Hepatocyte (in vitro differentiated cells): Measurements from ENCODE around the gene HOXD13. TPM values are rescaled to one million over a fixed set of nuclear protein-coding genes. Genes with fewer than 3 reads are reported as not detected.

Experiments used
- DNase-seq: peaks from one replicate; pipeline ENCODE4 v3.0.0-alpha.2; 2016; ENCODE audit warnings: low spot score
- H2AFZ ChIP-seq: fragments of 200-600 bp; sonication (generic); 2 replicates; pipeline ENCODE4 v1.6.0; 2016; ENCODE audit warnings: antibody characterized with exemption, mild to moderate bottlenecking
- H3K27ac ChIP-seq: fragments of 200-600 bp; sonication (generic); 2 replicates; pipeline ENCODE4 v1.5.1; 2016; ENCODE audit warnings: mild to moderate bottlenecking
- H3K27me3 ChIP-seq: fragments of 200-600 bp; sonication (generic); 2 replicates; pipeline ENCODE4 v1.6.1; 2016
- H3K36me3 ChIP-seq: fragments of 200-600 bp; sonication (generic); replicated peaks from 2 replicates; pipeline ENCODE4 v1.5.1; 2016; ENCODE audit warnings: low read depth; ENCODE audit not compliant: insufficient read depth
- H3K4me1 ChIP-seq: fragments of 200-600 bp; sonication (generic); 2 replicates; pipeline ENCODE4 v1.5.1; 2016; ENCODE audit warnings: mild to moderate bottlenecking, moderate library complexity; ENCODE audit not compliant: insufficient read depth
- H3K4me2 ChIP-seq: fragments of 200-600 bp; sonication (generic); 2 replicates; pipeline ENCODE4 v1.6.0; 2016
- H3K4me3 ChIP-seq: fragments of 200-600 bp; sonication (generic); 2 replicates; pipeline ENCODE4 v1.5.1; 2016; ENCODE audit warnings: mild to moderate bottlenecking
- H3K79me2 ChIP-seq: fragments of 200-600 bp; sonication (generic); 2 replicates; pipeline ENCODE4 v1.6.0; 2017; ENCODE audit warnings: mild to moderate bottlenecking
- H3K9me2 ChIP-seq: fragments of 200-600 bp; sonication (generic); replicated peaks from 2 replicates; pipeline ENCODE4 v1.6.0; 2017; ENCODE audit warnings: mild to moderate bottlenecking; ENCODE audit not compliant: insufficient read depth
- H3K9me3 ChIP-seq: fragments of 200-600 bp; sonication (generic); 2 replicates; pipeline ENCODE4 v1.5.1; 2016; ENCODE audit warnings: low read depth, mild to moderate bottlenecking
- H4K20me1 ChIP-seq: fragments of 200-600 bp; sonication (generic); 2 replicates; pipeline ENCODE4 v1.6.0; 2016; ENCODE audit warnings: mild to moderate bottlenecking; ENCODE audit not compliant: insufficient read depth, poor library complexity, severe bottlenecking
- EZH2 ChIP-seq: fragments of 200-600 bp; sonication (generic); IDR thresholded peaks from 2 replicates; pipeline ENCODE4 v1.6.1; 2016; ENCODE audit warnings: antibody characterized with exemption, mild to moderate bottlenecking, borderline replicate concordance
- EZH2phosphoT487 ChIP-seq: fragments of 200-600 bp; sonication (generic); IDR thresholded peaks from one replicate; pipeline ENCODE4 v1.6.1; 2018; ENCODE audit warnings: antibody characterized with exemption, mild to moderate bottlenecking, low read depth, moderate library complexity; ENCODE audit not compliant: unreplicated experiment, severe bottlenecking
- WGBS: methylation state at CpG from one replicate; pipeline ENCODE4 v1.1.6; 2016; ENCODE audit warnings: low lambda C conversion rate; ENCODE audit errors: missing lambda C conversion rate; 5-methylcytosine and 5-hydroxymethylcytosine counted together
- polyA plus RNA-seq: library from polyadenylated mRNA; unstranded; fragments of >200 nt; fragmentation: Nextera tagmentation; extraction: Ambion mirVana; gene quantifications from 2 replicates; pipeline ENCODE4 v1.2.1, GENCODE V29; 2016
- total RNA-seq: library from RNA; depleted of rRNA; stranded (reverse); fragments of >200 nt; gene quantifications from 2 replicates; pipeline ENCODE4 v1.2.3, GENCODE V29; 2014
- TF ChIP-seq, protein P1 (sequence below): fragments of 200-600 bp; sonication (generic); IDR thresholded peaks from 2 replicates; pipeline ENCODE4 v1.5.1; 2016; ENCODE audit warnings: antibody characterized with exemption, mild to moderate bottlenecking; ENCODE audit not compliant: poor library complexity

Gene HOXD13
- total and polyA plus RNA-seq, 2 experiments from 2014 or later = 24.7 to 37.2 TPM

DNA sequence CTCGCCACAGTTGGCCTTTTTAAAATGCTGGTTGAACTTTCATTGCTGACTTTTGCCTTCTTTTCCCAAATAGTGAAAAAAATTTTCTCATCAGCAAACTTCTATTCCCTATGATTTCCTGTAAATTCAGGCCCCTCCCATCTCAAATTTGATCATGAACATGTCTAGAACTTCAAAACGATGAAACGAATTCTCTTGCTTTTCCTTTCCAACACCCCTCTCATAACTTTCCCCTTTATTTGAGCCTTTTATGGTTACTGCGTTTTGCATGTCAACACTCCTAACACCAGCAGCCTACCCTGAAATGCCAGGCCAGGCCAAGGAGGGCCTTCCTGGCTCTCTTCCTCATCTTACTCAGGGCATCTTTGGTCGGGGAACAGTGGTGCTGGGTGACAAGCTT, 1.7 kb upstream of the HOXD13 start:
- Histone ChIP-seq H3K4me2 (peak overlapping the region; percentile 91), H3K36me3 (no peaks in the 10 kb centered on the region), H3K27ac (peak overlapping the region; percentile 88), H2AFZ (no peak overlapping the region), H4K20me1 (peaks cover 14% of the 10 kb centered on the region), H3K79me2 (peaks cover 63% of the 10 kb centered on the region), H3K4me3 (no peak overlapping the region), H3K9me2 (no peaks in the 10 kb centered on the region), H3K9me3 (no peaks in the 10 kb centered on the region), H3K4me1 (peaks cover 9% of the 10 kb centered on the region), H3K27me3 (peaks cover 95% of the 10 kb centered on the region)
- no peak for TF ChIP-seq EZH2
- TF ChIP-seq EZH2phosphoT487 = no peak
- TF ChIP-seq, protein P1, sequence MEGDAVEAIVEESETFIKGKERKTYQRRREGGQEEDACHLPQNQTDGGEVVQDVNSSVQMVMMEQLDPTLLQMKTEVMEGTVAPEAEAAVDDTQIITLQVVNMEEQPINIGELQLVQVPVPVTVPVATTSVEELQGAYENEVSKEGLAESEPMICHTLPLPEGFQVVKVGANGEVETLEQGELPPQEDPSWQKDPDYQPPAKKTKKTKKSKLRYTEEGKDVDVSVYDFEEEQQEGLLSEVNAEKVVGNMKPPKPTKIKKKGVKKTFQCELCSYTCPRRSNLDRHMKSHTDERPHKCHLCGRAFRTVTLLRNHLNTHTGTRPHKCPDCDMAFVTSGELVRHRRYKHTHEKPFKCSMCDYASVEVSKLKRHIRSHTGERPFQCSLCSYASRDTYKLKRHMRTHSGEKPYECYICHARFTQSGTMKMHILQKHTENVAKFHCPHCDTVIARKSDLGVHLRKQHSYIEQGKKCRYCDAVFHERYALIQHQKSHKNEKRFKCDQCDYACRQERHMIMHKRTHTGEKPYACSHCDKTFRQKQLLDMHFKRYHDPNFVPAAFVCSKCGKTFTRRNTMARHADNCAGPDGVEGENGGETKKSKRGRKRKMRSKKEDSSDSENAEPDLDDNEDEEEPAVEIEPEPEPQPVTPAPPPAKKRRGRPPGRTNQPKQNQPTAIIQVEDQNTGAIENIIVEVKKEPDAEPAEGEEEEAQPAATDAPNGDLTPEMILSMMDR = no peak
- 33% methylated on average over 5 of the region's 5 CpGs for WGBS
- no peak for DNase-seq

DNA sequence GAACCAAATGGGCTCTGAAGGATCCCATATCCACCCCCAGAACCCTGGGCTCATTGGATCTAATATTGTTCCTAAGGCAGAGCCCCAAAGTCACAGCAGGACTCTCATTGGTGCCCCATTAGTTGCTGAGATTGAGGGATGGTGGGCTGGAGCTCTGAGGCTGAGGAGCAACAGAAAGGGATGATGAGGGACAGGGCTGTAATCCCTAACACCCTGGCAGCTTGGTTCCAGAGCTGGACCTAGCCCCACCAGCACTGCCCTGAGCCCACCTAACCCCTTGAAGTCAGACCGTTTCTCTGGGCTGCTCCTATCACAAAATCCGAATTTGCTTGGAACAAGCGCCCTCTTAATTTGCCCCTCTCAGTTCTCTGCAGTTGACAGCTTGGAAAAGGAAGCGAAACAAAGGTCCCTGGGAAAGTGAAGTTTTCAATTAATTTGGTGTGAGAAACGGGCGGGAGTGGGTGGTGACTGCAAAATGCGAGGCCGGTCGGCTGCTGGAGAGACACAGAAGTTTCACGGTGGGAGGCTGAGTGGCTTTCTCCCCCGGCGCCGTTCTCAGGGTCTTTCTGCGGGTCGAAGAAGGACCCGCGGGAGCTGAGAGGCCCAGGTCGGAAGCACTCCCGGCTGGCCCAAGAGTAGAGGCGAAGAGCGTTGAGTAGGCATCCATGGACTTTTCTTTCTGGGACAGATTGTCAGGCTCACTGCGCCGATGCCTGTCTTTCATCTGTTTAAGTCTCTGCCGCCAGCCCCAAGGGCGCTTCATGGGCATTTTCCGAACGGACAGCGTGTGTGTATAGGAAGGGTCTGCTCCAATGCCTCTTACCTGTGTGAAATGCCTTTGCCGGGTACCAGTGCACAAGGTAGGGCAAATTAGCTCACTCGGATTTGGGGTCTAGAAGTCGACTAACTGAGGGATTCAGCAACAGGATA, 927 bp upstream of the HOXD13 start:
- peaks cover 14% of the 10 kb centered on the region for H4K20me1 ChIP-seq
- peak overlapping the region; percentile 21 for H3K4me3 ChIP-seq
- no peak overlapping the region for H2AFZ ChIP-seq
- H3K9me3 ChIP-seq = no peaks in the 10 kb centered on the region
- WGBS = 8% methylated on average over 31 of the region's 31 CpGs
- DNase-seq = no peak
- H3K27ac ChIP-seq = peak overlapping the region; percentile 88
- TF ChIP-seq, protein P1 = no peak
- TF ChIP-seq EZH2 = peak; percentile 75
- TF ChIP-seq EZH2phosphoT487 = peak; percentile 87
- H3K4me1 ChIP-seq = peaks cover 7% of the 10 kb centered on the region
- H3K27me3 ChIP-seq = peaks cover 95% of the 10 kb centered on the region
- no peaks in the 10 kb centered on the region for H3K36me3 ChIP-seq
- peaks cover 63% of the 10 kb centered on the region for H3K79me2 ChIP-seq
- H3K4me2 ChIP-seq = peak overlapping the region; percentile 91
- no peaks in the 10 kb centered on the region for H3K9me2 ChIP-seq

DNA sequence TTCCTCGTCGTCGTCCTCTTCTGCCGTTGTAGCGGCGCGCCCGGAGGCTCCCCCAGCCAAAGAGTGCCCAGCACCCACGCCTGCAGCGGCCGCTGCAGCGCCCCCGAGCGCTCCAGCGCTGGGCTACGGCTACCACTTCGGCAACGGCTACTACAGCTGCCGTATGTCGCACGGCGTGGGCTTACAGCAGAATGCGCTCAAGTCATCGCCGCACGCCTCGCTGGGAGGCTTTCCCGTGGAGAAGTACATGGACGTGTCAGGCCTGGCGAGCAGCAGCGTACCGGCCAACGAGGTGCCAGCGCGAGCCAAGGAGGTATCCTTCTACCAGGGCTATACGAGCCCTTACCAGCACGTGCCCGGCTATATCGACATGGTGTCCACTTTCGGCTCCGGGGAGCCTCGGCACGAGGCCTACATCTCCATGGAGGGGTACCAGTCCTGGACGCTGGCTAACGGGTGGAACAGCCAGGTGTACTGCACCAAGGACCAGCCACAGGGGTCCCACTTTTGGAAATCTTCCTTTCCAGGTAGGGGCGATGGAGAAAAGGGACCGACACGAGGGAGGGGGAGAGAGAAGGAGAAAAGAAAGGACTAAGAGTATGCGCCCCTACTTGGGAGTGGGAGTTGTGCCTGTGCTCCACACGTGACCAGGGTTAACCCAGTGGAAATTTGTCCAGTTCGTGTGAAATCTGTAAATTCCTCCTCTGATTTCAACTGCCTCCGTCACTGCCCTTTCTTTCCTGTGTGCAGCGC, 800 bp downstream of the HOXD13 start:
- H3K9me3 ChIP-seq = no peaks in the 10 kb centered on the region
- TF ChIP-seq, protein P1 = no peak
- TF ChIP-seq EZH2 (no peak), EZH2phosphoT487 (peak; percentile 34)
- H4K20me1 ChIP-seq = peaks cover 14% of the 10 kb centered on the region
- 3% methylated on average over 53 of the region's 53 CpGs for WGBS
- peak overlapping the region; percentile 17 for H2AFZ ChIP-seq
- H3K4me1 ChIP-seq = no peaks in the 10 kb centered on the region
- peak overlapping the region; percentile 91 for H3K4me2 ChIP-seq
- no peaks in the 10 kb centered on the region for H3K36me3 ChIP-seq
- peak overlapping the region; percentile 57 for H3K4me3 ChIP-seq
- DNase-seq = peak; percentile 49
- H3K79me2 ChIP-seq = peaks cover 58% of the 10 kb centered on the region
- H3K9me2 ChIP-seq = no peaks in the 10 kb centered on the region
- peak overlapping the region; percentile 89 for H3K27ac ChIP-seq
- H3K27me3 ChIP-seq = peaks cover 94% of the 10 kb centered on the region
